ENCODE data around the gene DIP2A. TPM values are rescaled to one million over a fixed set of nuclear protein-coding genes. Genes with fewer than 3 reads are reported as not detected.
A peak's percentile ranks its signal among the peaks of the same experiment; 100 is the strongest.

Gene DIP2A, protein sequence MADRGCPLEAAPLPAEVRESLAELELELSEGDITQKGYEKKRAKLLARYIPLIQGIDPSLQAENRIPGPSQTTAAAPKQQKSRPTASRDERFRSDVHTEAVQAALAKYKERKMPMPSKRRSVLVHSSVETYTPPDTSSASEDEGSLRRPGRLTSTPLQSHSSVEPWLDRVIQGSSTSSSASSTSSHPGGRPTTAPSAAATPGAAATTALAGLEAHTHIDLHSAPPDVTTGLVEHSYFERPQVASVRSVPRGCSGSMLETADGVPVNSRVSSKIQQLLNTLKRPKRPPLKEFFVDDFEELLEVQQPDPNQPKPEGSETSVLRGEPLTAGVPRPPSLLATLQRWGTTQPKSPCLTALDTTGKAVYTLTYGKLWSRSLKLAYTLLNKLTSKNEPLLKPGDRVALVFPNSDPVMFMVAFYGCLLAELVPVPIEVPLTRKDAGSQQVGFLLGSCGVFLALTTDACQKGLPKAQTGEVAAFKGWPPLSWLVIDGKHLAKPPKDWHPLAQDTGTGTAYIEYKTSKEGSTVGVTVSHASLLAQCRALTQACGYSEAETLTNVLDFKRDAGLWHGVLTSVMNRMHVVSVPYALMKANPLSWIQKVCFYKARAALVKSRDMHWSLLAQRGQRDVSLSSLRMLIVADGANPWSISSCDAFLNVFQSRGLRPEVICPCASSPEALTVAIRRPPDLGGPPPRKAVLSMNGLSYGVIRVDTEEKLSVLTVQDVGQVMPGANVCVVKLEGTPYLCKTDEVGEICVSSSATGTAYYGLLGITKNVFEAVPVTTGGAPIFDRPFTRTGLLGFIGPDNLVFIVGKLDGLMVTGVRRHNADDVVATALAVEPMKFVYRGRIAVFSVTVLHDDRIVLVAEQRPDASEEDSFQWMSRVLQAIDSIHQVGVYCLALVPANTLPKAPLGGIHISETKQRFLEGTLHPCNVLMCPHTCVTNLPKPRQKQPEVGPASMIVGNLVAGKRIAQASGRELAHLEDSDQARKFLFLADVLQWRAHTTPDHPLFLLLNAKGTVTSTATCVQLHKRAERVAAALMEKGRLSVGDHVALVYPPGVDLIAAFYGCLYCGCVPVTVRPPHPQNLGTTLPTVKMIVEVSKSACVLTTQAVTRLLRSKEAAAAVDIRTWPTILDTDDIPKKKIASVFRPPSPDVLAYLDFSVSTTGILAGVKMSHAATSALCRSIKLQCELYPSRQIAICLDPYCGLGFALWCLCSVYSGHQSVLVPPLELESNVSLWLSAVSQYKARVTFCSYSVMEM (N-terminal part only)
- polyA plus RNA-seq (2013, experiment 1 of 2; ENCODE audit: insufficient read length): 15.6 TPM
- 16.4 TPM for polyA plus RNA-seq (2013, experiment 2 of 2; ENCODE audit: insufficient read length)

DNA sequence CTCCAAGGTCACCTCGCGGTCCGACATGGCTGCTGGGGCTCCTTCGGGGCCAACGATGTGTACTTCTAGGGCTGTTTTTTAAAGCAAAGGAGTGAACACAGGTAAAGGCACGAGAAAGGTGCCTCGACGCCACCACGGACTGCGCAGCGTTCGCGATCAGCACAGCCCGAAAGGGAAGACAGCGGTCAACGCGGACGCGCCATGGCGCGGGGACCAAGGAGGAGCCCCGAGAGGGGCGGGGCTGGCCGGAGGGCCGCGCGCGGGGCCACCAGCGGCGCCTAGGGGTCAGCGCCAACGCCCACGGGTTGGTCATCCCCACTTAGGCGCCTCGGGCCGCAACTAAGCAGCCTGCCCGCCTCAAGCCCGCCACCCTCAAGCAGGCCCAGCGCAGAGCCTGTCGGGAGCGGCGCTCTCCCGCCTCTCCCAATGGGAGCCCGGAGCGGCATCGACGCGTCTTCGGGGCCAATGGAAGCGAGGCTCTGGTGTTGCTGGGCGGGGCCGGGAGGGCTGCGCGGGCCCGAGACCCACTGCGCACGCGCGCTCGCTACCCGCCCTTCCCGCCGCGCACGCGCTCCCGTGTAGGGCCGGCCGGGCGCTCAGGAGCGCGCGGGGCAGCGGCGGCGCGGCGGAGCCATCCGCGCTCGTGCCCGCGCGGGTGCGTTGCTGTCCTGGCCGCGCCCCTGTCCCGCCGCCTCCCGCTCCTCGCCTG is at the start of gene DIP2A:
Gene DIP2A (plus strand): TSS at position 577 of the 709 bp plus-strand sequence. CDS start 241 bp downstream, outside the sequence.
- DNase-seq: peak; percentile 98

DNA sequence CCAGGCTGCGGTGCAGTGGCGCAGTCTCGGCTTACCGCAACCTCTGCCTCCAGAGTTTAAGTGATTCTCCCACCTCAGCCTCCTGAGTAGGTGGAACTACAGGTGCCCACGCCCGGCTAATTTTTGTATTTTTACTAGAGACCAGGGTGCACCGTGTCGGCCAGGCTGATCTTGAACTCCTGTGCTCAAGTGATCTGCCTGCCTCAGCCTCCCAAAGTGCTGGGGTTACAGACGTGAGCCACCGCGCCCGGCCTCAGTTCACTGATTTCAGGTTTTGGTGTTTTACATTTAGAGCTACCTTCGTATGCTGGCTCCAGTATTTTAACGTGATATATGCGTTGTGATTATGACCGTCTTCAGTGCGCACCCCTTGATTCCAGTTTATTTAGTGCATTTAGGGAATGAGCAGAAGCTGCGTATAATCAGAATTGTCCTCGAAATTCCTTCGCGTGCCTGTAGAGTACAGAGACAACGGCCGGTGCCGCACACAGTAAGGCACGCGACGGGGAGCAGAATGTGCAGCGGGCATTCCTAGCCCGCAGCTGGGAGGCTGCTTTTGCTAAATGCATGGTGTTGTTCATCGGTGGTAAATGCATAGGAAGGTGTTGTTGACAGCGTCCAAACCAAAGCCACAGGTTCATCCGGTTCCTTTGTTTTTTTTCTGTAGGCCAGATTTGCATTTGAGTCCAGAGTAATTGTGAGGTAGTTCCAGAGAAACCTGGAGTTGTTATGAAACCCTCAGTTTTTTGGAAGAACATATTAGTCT is 48.9 kb upstream of the DIP2A start:
- DNase-seq: no peak

DNA sequence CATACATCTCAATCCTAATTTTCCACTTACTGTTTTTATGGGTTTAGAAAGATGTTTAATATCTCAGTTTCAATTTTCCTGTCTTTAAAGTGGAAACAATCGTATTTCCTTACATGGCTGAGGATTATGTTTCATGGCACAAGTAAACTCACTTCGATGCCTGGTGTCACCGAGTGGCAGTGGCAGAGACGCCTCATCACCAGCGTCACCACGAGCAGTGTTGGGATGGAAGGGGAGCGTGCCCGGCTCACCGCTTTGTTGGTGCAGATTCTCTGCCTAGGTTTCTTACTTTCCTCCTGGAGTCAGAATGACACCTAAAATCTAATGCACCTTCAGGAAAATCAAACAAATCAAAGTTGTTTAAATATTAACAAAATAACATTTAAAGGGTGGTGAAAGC is 48.2 kb upstream of the DIP2A start:
- DNase-seq: no peak

DNA sequence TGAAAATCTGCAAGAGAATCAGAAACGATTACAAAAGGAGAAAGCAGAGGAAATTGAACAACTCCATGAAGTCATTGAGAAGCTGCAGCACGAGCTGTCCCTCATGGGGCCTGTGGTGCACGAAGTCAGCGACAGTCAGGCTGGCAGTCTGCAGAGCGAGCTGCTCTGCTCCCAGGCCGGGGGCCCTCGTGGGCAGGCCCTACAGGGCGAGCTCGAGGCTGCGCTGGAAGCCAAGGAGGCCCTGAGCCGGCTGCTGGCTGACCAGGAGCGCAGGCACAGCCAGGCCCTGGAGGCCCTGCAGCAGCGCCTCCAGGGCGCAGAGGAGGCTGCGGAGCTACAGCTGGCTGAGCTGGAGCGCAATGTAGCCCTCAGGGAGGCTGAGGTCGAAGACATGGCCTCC is 47.5 kb upstream of the DIP2A start:
- no peak for DNase-seq

DNA sequence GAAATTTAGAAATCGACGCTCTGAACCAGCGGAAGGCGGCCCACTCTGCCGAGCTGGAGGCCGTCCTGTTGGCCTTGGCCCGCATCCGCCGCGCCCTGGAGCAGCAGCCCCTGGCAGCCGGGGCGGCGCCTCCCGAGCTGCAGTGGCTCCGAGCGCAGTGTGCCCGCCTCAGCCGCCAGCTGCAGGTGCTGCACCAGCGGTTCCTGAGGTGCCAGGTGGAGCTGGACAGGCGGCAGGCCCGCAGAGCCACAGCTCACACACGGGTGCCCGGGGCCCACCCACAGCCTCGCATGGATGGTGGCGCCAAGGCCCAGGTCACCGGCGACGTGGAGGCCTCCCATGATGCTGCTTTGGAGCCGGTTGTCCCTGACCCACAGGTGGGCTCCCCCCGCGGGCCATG is 47.0 kb upstream of the DIP2A start:
- no peak for DNase-seq

DNA sequence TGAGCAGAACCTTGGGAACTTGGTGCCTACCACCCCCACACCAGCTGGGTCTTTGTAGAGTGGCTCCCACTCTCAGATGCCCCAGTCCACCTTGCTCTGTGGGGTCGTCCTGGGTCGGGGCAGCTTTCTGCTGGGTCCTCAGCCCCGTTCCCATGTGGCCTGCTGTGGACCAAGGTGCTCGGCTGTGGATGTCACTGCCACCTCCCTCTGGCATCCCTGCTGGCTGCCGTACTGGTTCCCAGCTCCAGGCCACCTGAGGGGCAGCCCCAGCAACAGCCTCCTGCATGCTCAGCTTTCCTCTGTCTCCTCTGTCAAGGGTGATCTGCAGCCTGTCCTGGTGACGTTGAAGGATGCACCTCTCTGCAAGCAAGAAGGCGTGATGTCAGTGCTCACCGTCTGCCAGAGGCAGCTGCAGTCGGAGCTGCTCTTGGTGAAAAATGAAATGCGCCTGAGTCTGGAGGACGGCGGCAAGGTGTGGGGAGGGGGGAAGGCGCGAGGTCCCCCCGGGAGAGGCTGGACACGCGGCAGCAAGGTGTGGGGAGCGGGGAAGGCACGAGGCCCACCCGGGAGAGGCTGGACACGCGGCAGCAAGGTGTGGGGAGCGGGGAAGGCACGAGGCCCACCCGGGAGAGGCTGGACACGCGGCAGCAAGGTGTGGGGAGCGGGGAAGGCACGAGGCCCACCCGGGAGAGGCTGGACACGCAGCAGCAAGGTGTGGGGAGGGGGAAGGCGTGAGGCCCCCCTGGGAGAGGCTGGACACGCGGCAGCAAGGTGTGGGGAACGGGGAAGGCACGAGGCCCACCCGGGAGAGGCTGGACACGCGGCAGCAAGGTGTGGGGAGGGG is 45.9 kb upstream of the DIP2A start:
- DNase-seq: no peak

DNA sequence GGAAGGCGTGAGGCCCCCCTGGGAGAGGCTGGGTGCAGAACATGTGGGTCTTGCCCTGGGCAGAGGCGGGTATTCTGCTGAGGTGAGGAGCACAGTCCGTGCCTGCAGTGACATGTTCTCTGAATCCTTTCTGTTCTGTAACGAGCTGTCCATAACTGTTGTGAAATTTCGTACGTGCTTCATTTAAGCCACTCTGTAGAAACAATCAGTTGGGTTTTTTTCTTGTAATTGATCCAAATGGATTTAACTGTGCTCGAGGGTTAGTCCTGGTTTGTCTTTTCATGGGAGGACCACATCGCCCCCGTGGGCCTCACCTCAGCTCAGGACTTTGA is 45.4 kb upstream of the DIP2A start:
- no peak for DNase-seq

DNA sequence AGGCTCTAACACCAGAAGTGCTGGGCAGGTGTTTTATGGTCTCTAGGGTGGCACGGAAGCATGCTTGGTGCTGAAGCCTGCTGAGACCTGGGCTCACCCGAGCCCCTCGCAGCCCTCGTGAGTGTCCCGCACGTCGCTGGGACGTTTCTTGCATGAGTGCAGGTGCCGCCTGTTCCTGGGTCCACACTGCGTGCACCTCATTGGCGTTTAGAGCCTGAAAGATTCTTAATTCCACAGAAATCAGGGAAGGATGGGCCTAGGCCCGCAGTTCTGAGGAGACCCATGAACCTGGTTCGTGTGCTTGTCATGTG is 43.8 kb upstream of the DIP2A start:
- no peak for DNase-seq

DNA sequence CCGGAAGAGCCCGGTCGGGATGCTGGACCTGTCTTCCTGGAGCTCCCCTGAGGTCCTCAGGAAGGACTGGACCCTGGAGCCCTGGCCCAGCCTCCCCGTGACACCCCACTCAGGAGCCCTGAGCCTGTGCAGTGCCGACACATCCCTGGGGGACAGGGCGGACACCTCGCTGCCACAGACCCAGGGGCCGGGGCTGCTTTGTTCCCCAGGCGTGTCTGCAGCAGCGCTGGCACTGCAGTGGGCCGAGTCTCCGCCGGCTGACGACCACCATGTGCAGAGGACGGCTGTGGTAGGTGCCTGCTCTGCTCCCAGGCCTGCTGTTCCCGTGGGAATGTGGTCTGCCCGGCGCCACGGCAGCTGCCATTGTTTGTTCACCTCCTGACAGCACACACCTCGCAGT is 42.1 kb upstream of the DIP2A start:
- DNase-seq: no peak

DNA sequence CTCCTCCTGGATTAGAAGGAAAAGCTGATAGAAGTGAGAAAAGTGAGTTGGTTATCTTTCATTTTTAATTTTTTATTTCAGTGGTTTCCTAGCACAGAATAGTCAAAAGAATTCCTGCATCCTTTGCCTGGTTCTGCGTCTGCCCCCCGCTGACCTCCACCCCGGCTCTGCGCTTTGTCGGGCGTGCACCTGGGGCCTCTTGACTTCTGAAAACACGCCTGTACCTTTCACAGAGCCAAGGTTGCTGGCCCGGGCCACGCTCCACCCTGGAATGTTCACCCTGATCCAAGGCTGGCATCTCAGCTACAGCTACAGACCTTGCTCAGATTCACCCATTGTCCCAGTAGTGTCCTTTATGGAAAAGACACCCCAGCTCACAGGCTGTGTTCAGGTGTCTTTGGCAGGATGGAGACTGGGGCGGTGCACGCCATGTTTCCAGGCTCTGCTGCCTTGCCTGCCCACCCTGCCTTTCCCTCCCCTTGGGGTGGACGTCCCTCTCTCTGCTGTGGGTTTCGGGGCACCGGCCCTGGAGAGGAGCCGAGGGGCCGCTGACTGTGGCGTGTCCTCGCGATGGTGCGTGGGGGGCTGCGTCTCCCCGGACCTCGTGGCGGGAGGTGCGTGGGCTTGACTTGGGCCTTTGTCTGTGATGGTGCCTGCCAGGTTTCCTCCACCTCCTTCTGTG is 40.3 kb upstream of the DIP2A start:
- DNase-seq: no peak

DNA sequence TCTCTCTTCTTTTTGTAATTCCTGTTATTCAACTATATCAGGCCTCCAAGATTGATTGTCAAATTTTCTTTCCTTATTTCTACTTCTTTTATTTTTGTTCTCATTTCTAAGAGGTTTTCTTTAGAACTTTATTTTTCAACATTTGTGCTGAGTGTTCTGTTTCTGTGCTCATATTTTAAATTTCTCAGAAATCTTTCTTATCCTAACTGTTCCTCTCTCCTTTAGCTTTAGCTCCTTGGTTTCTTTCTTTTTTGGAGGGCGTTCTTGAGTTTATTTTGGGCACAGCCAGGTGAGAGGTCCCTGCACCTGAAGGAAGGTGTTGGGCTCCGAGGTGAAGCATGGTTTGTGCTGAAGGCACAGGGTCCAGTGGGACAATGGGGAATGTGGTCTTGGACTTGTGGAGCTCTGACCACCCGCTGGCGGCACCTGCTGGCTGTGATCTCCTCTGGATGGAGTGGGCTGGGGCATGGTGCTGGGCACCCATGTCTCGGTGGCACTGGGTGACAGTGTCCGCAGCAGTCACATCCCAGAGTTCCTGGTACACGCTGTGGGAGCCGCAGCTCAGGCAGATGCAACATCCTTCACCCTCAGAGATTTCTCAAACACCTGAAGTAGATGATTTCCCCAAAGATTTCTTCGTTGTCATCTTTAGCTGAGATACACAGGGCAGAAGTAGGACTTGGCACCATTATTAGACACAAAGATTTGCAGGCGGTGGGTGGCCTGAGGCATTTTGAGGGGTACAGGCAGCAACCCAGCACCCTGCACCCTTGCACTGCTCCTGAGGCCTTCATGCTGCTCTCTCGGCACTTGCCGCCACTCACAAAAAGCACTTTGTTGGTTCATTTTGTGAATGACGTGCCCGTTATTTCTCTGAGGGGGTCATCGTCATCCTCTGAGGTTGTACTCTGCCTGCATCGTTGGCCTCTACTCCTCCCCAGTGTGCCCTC is 38.2 kb upstream of the DIP2A start:
- DNase-seq: no peak

DNA sequence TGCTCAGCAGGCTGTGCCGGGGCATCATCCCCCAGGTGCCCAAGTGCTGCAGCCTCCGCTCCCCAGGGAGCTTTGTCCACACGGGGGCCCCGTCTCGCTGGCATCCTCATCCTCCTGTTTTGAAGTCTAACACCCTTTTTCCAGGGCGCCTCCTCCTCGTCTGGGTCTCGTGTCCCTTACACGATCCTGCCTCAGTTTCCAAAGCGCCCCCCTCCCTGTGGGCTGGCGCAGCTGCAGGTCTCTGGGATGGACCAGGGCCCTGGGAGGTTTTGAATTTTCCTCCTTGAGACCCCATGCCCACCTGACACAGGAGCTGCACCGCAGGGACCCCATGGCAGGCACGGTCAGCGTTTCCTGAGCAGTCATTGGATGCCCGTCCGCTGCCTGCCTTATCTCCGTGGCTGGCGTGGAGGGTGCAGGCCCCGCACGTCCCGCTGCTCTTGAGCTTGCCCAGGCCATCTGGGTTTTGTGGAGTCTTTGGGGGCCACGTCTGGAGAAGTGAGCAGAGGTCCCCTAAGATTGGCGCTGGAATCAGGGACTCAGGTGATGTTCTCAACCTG is 37.4 kb upstream of the DIP2A start:
- no peak for DNase-seq

DNA sequence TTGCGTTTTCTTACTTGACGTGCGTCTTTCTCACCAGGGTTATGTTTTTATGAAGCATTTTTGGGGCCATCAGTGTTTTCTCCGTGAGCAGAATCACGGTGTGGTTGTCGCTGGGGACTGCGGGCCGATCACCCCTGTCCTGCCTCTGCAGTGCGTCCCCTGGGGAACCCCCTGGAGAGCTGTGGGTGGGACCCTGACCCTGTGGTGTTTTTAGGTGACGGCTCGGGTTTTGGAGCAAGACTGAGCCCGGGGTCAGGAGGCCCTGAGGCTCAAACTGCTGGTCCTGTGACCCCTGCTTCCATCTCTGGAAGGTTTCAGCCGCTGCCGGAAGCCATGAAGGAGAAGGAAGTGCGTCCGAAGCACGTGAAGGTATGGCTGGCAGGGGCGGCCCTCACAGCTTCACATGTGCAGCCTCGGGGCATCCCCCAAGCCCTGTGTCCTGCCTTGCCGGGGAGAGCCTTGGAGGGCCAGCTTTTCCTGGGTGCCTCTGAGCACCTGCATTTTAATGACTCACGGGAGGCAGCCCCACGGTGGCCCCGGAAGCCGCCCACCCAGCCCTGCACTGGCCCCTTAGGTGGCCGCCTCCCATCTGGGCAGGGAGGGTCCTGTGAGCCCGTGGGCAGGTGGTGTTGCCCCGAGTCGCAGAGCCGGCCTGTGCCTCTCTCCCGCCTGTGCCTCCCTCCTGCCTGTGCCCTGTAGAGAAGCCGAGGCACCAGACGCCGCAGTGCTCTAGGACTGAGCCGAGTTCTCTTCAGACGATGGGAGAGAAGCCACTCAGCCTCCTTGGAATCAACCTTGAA is 36.7 kb upstream of the DIP2A start:
- DNase-seq: no peak

DNA sequence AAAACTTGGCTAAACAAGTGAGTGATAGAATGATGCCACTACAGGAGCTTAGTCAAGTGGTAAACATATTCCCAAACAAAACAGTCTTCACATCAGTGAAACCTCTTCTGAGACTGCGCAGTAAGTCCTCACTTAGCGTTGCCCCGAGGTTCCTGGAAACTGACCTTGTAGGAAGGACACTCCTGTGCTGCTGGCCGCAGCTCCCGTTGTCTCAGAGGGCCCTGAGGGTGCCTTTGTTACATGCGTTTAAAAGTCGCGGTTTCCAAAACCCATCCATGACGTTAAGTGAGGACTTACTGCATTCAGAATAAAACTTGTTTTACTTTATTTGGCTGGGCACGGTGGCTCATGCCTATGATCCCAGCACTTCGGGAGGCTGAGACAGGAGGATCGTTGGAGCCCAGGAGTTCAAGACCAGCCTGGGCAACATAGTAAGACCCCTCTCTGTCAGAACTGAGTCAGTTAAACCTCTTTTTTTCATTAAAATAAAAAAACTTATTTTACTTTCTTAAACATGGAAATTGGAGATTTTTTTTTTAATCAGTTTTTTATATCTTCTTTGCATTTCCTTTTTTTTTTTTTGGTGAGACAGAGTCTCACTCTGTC is 36.0 kb upstream of the DIP2A start:
- DNase-seq: no peak

DNA sequence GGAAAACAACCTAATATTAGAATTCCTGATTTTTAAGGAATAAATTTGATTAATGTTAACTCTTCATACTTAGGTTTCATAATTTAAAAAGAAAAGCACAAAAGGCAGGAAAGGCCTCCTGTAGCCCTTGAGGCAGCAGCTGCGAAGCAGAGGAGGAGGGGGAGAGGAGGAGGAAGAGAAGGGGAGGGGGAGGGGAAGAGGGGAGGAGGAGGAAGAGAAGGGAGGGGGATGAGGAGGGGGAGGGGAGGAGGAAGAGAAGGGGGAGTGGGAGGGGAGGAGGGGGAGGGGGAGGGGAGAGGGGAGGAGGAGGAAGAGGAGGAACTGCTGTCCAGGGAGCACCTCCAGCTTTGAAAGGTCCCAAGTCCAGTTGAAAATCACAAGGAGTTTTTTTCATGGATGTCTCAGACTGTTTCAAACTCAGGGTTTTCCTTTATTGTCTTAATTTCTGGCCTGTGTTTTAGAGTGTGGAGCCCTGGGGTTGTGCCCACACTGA is 35.1 kb upstream of the DIP2A start:
- DNase-seq: no peak

DNA sequence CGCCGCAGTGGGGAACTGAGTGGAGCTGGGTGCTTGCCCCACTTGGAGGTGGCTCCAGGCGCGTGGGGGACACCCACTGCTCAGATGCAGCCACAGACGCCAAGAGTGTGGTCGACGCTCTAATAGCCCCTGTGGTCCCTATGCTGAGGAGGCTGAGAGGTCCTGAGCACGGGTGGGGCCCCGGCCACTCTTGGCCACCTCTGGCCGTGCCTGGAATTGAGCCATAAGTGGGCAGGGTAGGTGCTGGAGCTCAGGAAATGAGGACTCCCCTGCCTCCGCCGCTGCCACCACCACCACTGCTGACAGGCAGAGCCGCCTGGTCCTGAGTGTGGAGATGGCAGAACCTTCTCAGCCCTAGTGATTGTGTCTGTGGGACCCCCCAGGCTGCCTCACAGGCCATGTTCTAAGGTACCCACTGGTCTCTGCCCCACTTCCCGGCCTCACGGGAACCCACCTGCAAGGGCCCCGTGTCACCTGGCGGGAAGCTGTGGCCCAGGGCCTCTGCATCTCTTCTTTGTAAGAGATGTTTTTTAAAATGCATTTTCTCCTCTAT is 34.6 kb upstream of the DIP2A start:
- DNase-seq: no peak

DNA sequence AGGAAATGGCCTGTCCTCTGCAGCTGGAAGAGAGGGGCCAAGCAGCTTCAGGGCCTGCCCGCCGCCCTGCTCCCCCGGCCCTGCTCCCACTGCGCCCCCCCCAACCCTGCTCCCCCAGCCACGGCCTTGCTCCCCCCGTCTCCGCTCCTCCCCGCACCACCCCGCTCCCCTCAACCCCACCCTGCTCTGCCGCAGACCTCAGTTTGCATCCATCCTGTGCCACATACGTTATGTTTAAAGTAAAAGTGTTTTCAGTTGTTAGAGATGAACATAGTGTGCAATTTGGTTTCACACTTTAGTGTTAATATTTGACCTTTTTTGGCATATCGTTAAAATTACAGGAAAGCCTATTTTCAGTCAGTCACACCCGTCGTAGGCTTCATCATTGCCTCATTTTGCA is 34.1 kb upstream of the DIP2A start:
- DNase-seq: no peak
